Panc1 (cell line): ENCODE measurements around the gene PLCB4.

Source experiments
- CTCF ChIP-seq: fragments of 450-650 bp; IDR thresholded peaks from 2 replicates; pipeline ENCODE4 v1.5.1; 2017; ENCODE audit warnings: mild to moderate bottlenecking
- POLR2AphosphoS5 ChIP-seq: IDR thresholded peaks from 2 replicates; pipeline ENCODE4 v1.6.1; 2012; ENCODE audit warnings: mild to moderate bottlenecking, low read depth, low read length, moderate library complexity
- REST ChIP-seq, 2 experiments: IDR thresholded peaks; 2 replicates each; pipeline ENCODE4 v1.6.1; 2011 to 2012; ENCODE audit warnings: low read depth in 2 of 2, control low read depth in 1 of 2, low read length in 1 of 2, mild to moderate bottlenecking in 1 of 2, moderate library complexity in 1 of 2; ENCODE audit not compliant: insufficient read depth in 1 of 2
- SIN3A ChIP-seq: IDR thresholded peaks from 2 replicates; pipeline ENCODE4 v1.6.1; 2012; ENCODE audit warnings: low read depth, mild to moderate bottlenecking, low read length, moderate library complexity, borderline replicate concordance; ENCODE audit not compliant: insufficient read depth

GRCh38 chr20:9493803-9494202 is 424.9 kb downstream of the PLCB4 start:
- no peak for TF ChIP-seq CTCF
- TF ChIP-seq REST (IDR thresholded peaks at IDR 0.05; ENCODE audit: insufficient read depth in 1 of 2, low read depth in 2 of 2, low read length in 1 of 2), result no peak
- TF ChIP-seq POLR2AphosphoS5, result no peak
- no peak for TF ChIP-seq SIN3A
